ENCODE results near the gene NLRP5. TPM values are rescaled to one million over a fixed set of nuclear protein-coding genes. Genes with fewer than 3 reads are reported as not detected.
A peak's percentile ranks its signal among the peaks of the same experiment; 100 is the strongest.

Gene NLRP5
- total and polyA plus RNA-seq, 2 donors from 2014 or later = not detected

DNA sequence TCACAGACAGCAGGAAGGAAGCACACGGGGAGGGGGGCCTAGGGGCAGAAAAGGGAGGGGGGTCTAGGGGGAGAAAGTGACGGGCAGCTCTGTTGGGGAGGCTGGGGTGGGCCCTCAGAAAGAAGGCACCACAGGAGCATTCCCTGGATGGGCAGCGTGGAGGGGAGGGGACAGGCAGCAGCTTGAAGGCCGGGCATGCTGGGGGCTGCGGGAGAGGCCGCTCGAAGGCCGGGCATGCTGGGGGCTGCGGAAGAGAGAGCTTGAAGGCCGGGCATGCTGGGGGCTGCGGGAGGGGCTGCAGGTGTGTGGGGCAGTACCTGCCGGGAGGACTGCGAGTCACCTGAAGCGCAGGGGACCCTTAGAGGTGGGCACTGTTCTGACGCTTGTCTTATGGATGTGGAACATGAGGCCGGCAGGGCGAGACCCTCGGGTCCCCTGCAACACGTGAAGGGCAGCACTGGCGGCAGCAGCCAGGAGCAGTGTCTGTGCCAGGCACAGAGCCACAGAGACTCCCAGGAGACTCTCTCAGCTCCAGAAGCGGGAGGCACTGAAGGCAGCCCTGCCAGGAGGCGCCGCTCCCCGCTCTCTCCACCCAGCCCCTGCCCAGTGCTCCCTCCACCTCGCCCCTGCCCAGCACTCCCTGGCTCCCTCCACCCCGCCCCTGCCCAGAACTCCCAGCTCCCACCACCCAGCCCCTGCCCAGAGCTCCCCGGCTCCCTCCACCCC lies 121.2 kb downstream of the NLRP5 start:
- Histone ChIP-seq H3K27me3 (ENCODE audit: control insufficient read depth, insufficient read depth, low read length) (no peaks in the 10 kb centered on the region), H3K4me1 (ENCODE audit: control insufficient read depth in 2 of 3, insufficient read depth in 2 of 3, low read depth in 1 of 3, low read length in 3 of 3) (peaks cover 0 to 42% (median 30%) of the 10 kb centered on the region in 3 donors), H3K9me3 (ENCODE audit: control insufficient read depth in 2 of 3, insufficient read depth in 1 of 3, low read length in 3 of 3) (no peaks in the 10 kb centered on the region), H3K4me3 (ENCODE audit: low read length in 3 of 3) (no peak overlapping the region), H3K27ac (ENCODE audit: low read depth in 2 of 2, low read length in 2 of 2) (no peak overlapping the region), H3K9ac (ENCODE audit: low read length in 3 of 3) (no peak overlapping the region), H3K36me3 (ENCODE audit: control insufficient read depth in 2 of 3, insufficient read depth in 3 of 3, low read length in 3 of 3) (peaks cover 0 to 2% (median 0%) of the 10 kb centered on the region in 3 donors)
- FAIRE-seq (no peak), DNase-seq (no peak)
- intact Hi-C loops (cut with DNase I) = loop anchor here (10.0 kb wide), 1 partner anchor 47 kb away; no protein-coding TSS in a partner anchor
- TF ChIP-seq, protein P1, sequence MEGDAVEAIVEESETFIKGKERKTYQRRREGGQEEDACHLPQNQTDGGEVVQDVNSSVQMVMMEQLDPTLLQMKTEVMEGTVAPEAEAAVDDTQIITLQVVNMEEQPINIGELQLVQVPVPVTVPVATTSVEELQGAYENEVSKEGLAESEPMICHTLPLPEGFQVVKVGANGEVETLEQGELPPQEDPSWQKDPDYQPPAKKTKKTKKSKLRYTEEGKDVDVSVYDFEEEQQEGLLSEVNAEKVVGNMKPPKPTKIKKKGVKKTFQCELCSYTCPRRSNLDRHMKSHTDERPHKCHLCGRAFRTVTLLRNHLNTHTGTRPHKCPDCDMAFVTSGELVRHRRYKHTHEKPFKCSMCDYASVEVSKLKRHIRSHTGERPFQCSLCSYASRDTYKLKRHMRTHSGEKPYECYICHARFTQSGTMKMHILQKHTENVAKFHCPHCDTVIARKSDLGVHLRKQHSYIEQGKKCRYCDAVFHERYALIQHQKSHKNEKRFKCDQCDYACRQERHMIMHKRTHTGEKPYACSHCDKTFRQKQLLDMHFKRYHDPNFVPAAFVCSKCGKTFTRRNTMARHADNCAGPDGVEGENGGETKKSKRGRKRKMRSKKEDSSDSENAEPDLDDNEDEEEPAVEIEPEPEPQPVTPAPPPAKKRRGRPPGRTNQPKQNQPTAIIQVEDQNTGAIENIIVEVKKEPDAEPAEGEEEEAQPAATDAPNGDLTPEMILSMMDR (IDR thresholded peaks at IDR 0.05; ENCODE audit: borderline replicate concordance, extremely low read depth, insufficient read depth) = no peak

DNA sequence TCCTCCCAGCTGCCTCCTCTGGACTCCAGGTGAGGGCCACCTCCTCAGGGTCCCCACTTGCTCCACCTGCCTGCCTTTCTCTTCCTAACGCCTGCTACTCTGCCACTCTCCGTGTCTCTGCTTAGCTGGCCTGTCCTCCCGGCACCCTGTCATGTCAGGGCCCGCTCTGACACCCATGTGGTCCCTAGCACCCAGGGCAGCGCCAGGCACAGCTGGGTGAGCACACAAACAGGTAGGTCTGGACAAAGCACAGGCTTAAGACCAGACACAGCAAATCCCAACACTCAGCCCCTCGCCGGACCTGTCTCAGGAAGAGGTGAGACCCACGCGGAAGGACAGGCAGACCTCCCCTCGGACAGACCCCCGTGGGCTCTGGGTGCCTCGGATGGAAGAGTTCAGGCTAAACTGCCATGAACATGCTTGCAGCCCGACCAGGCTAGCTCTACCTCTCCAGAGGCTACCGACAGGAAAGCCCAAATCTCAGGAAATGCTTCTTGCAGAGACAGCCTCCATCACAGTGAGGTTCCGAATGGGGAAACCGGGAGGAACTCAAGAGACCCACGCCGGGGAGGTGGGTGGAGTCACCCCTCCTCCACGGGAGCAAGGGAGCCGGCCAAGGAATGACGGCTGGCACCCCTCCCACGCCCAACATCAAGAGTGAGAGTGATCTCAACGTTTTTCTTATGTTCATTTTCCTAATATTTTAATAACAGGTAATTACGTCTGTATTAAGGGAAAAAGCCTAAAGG lies 122.0 kb downstream of the NLRP5 start:
- TF ChIP-seq, protein P1 (IDR thresholded peaks at IDR 0.05; ENCODE audit: borderline replicate concordance, extremely low read depth, insufficient read depth) = no peak
- Histone ChIP-seq H3K27ac (ENCODE audit: low read depth in 2 of 2, low read length in 2 of 2) (no peak overlapping the region), H3K36me3 (ENCODE audit: control insufficient read depth in 2 of 3, insufficient read depth in 3 of 3, low read length in 3 of 3) (peaks cover 0 to 2% (median 0%) of the 10 kb centered on the region in 3 donors), H3K4me3 (ENCODE audit: low read length in 3 of 3) (no peak overlapping the region), H3K4me1 (ENCODE audit: control insufficient read depth in 2 of 3, insufficient read depth in 2 of 3, low read depth in 1 of 3, low read length in 3 of 3) (peaks cover 0 to 49% (median 30%) of the 10 kb centered on the region in 3 donors), H3K27me3 (ENCODE audit: control insufficient read depth, insufficient read depth, low read length) (no peaks in the 10 kb centered on the region), H3K9me3 (ENCODE audit: control insufficient read depth in 2 of 3, insufficient read depth in 1 of 3, low read length in 3 of 3) (no peaks in the 10 kb centered on the region), H3K9ac (ENCODE audit: low read length in 3 of 3) (no peak overlapping the region)
- DNase-seq = peak in 1 of 5 donors; percentile 69
- intact Hi-C loops (cut with DNase I) = loop anchor here (10.0 kb wide), 1 partner anchor 46 kb away; no protein-coding TSS in a partner anchor
- no peak for FAIRE-seq

DNA sequence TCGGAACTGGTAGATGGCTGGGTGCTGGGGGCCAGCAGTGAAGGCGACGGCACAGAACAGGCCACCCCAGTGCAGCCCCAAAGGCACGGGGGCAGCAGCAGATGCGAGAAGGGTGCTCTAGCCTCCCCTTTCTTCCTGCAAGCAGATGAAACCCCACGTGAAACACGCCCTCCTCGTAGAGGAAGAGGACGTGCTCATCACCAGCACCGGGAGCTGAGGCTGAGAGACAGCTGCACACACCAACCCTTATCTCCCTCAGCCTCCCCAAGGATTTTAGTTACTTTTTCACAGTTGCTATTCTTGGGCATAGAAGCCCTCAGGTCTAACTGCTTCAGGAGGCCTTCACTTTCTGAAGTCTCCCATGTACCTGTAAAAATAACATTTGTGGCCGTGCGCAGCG lies 122.7 kb downstream of the NLRP5 start:
- H3K9ac ChIP-seq (ENCODE audit: low read length in 3 of 3) = no peak overlapping the region
- peaks cover 0 to 49% (median 30%) of the 10 kb centered on the region in 3 donors for H3K4me1 ChIP-seq (ENCODE audit: control insufficient read depth in 2 of 3, insufficient read depth in 2 of 3, low read depth in 1 of 3, low read length in 3 of 3)
- peaks cover 0 to 2% (median 0%) of the 10 kb centered on the region in 3 donors for H3K36me3 ChIP-seq (ENCODE audit: control insufficient read depth in 2 of 3, insufficient read depth in 3 of 3, low read length in 3 of 3)
- DNase-seq = no peak
- TF ChIP-seq, protein P1 (IDR thresholded peaks at IDR 0.05; ENCODE audit: borderline replicate concordance, extremely low read depth, insufficient read depth) = no peak
- no peaks in the 10 kb centered on the region for H3K27me3 ChIP-seq (ENCODE audit: control insufficient read depth, insufficient read depth, low read length)
- H3K9me3 ChIP-seq (ENCODE audit: control insufficient read depth in 2 of 3, insufficient read depth in 1 of 3, low read length in 3 of 3) = no peaks in the 10 kb centered on the region
- H3K4me3 ChIP-seq (ENCODE audit: low read length in 3 of 3) = no peak overlapping the region
- H3K27ac ChIP-seq (ENCODE audit: low read depth in 2 of 2, low read length in 2 of 2) = no peak overlapping the region
- intact Hi-C loops (cut with DNase I) = loop anchor here (10.0 kb wide), 1 partner anchor 46 kb away; no protein-coding TSS in a partner anchor
- no peak for FAIRE-seq

All from kidney (tissue), 14 donors.